Esophagus (tissue), 2 donors: ENCODE measurements around the gene LRP1B. TPM values are rescaled to one million over a fixed set of nuclear protein-coding genes. Genes with fewer than 3 reads are reported as not detected.

Source experiments
- H3K27ac ChIP-seq, 2 donors: one replicate each; pipeline ENCODE4 v1.5.1; 2013; ENCODE audit warnings: low read depth in 2 of 2, mild to moderate bottlenecking in 2 of 2, inconsistent platforms in 1 of 2, low read length in 1 of 2, moderate library complexity in 1 of 2
- H3K27me3 ChIP-seq, 2 donors: one replicate each; pipeline ENCODE4 v1.6.1; 2013; ENCODE audit warnings: low read length in 2 of 2, control low read depth in 1 of 2, mild to moderate bottlenecking in 1 of 2; ENCODE audit not compliant: insufficient read depth in 2 of 2, control insufficient read depth in 1 of 2
- H3K36me3 ChIP-seq, 2 donors: one replicate each; pipeline ENCODE4 v1.6.1; 2013; ENCODE audit warnings: low read length in 1 of 2; ENCODE audit not compliant: control insufficient read depth in 2 of 2, insufficient read depth in 2 of 2
- H3K4me1 ChIP-seq, 2 donors: one replicate each; pipeline ENCODE4 v1.6.1; 2013; ENCODE audit warnings: low read length in 1 of 2; ENCODE audit not compliant: control insufficient read depth in 2 of 2, insufficient read depth in 2 of 2
- H3K4me3 ChIP-seq, 2 donors: one replicate each; pipeline ENCODE4 v1.5.1; 2013; ENCODE audit warnings: low read length in 2 of 2, mild to moderate bottlenecking in 2 of 2, low read depth in 1 of 2, moderate library complexity in 1 of 2
- H3K9me3 ChIP-seq, 2 donors: one replicate each; pipeline ENCODE4 v1.6.1; 2013; ENCODE audit warnings: mild to moderate bottlenecking in 2 of 2, low read depth in 1 of 2, low read length in 1 of 2, moderate library complexity in 1 of 2; ENCODE audit not compliant: control insufficient read depth in 2 of 2, insufficient read depth in 1 of 2
- whole genome bisulfite sequencing, 2 donors: extraction: QIAGEN DNeasy Blood & Tissue Kit; methylation state at CpG; one replicate each; pipeline ENCODE4 v1.1.7; 2013; 5-methylcytosine and 5-hydroxymethylcytosine counted together
- polyA plus RNA-seq, 2 donors: library from polyadenylated mRNA; stranded (reverse); fragments of 200-250 nt; gene quantifications; one replicate each; pipeline ENCODE4 v1.2.3, GENCODE V29; 2013
- donor health status: healthy with polysubstance abuse.
- donor health status: Bipolar disorder and iron deficiency.

LRP1B gene
- polyA plus RNA-seq, 2 donors = 0.02 to 0.10 TPM

DNA sequence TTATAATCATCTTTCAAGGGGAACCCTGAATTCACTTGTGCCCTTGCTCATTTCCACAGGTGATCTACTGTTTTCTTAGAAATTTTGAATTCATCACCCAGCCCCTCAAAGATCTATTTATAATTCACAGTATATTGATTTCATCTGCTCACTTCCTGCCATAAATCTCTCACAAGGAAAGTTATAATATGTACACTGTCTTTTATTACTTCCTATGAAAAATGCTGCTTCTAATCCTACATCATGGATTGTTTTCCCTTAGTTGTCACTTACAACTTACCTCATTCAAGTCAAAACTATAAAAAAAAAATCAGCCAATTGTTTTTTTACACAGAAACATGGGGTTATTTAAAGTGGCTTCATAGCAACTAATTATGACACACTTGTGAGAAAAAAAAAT lies 1443.0 kb downstream of the LRP1B start:
- no peaks in the 10 kb centered on the region for H3K9me3 ChIP-seq
- no peak overlapping the region for H3K4me3 ChIP-seq
- no peaks in the 10 kb centered on the region for H3K4me1 ChIP-seq
- H3K27me3 ChIP-seq = no peaks in the 10 kb centered on the region
- no peaks in the 10 kb centered on the region for H3K36me3 ChIP-seq
- H3K27ac ChIP-seq = no peak overlapping the region

GRCh38 chr2:140683658-140684057 lies 1447.2 kb downstream of the LRP1B start:
- 90 to 91% methylated on average over 18 of the region's 18 CpGs for WGBS, 2 donors
- H3K9me3 ChIP-seq = no peaks in the 10 kb centered on the region
- no peaks in the 10 kb centered on the region for H3K36me3 ChIP-seq
- no peaks in the 10 kb centered on the region for H3K4me1 ChIP-seq
- H3K27me3 ChIP-seq = no peaks in the 10 kb centered on the region
- H3K27ac ChIP-seq = no peak overlapping the region
- H3K4me3 ChIP-seq = no peak overlapping the region

DNA sequence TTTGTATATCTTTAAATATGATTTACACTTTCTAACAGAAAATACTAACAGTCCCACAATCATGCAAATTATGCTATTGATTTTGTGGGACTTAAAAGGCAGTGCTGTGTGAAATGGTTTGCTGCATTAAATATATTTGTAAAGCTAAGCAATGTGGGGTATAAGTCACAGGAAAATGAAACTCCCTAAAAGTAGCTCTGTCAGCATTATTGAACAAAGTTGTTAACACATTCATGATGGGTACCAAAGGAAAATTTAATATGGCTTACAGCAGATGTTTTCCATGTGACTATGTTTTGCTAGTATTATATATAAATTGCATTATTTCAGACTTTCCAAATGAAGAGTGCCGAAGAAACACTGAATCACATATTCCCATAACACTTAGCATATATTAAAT lies 1450.0 kb downstream of the LRP1B start:
- Histone ChIP-seq H3K27ac (no peak overlapping the region), H3K27me3 (no peaks in the 10 kb centered on the region), H3K4me1 (no peaks in the 10 kb centered on the region), H3K4me3 (no peak overlapping the region), H3K36me3 (no peaks in the 10 kb centered on the region), H3K9me3 (no peaks in the 10 kb centered on the region)
- WGBS, 2 donors = 81 to 86% methylated on average over 1 of the region's 1 CpG

DNA sequence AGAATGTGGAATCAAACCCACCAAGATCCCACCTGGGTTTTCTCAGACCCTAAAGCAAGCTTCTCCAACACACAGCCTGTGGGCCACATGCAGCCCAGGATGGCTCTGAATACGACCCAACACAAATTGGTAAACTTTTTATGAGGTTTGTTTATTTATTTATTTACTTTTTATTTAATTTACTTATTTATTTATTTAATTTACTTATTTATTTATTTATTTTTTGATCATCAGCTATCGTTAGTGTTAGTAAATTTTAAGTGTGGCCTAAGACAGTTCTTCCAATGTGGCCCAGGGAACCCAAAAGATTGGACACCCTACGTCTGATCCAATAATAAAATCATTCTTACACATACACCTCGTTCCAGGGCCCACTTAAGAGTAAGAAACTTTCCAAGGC lies 1451.1 kb downstream of the LRP1B start:
- H3K36me3 ChIP-seq = no peaks in the 10 kb centered on the region
- no peaks in the 10 kb centered on the region for H3K9me3 ChIP-seq
- H3K4me3 ChIP-seq = no peak overlapping the region
- H3K27ac ChIP-seq = no peak overlapping the region
- H3K27me3 ChIP-seq = no peaks in the 10 kb centered on the region
- no peaks in the 10 kb centered on the region for H3K4me1 ChIP-seq
- WGBS, 2 donors = 72 to 75% methylated on average over 4 of the region's 4 CpGs

DNA sequence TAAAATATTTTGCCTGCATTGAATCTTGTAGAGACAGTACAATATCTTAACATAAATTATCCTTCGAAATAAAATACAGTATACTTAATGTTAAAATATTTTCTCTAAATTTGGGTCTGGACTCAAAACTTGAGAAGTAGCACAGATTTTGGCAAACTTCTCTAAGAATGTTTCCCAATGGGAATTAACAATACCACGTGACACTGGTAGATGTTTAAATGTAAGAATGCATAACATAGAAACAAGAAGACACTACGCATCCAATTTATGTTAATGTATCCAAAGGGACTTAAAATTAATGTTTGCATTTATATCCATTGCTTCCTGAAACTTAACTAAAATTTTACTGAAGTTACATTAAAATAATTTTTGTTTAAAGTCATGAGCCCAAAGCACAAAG lies 1460.9 kb downstream of the LRP1B start:
- WGBS, 2 donors = 85 to 87% methylated on average over 3 of the region's 3 CpGs
- Histone ChIP-seq H3K4me3 (no peak overlapping the region), H3K4me1 (no peaks in the 10 kb centered on the region), H3K27me3 (no peaks in the 10 kb centered on the region), H3K27ac (no peak overlapping the region), H3K36me3 (no peaks in the 10 kb centered on the region), H3K9me3 (no peaks in the 10 kb centered on the region)

DNA sequence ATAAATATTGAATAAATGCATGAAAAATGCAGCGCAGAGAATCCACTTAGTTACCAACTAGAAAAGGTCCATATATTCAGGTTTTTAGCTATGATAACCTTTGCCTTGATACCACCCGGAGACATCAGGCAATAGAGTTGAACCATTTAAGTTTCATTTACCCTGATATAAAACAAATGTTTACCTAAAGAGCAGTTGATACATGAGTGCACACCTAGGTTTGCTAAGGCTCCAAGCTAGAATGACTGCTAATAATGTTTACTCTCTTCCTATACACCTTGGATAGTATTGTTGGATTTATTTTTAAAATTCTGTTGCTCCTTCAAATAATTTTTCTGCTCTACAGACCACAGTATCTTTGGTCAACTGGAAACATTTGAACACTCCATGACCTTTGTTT lies 1463.6 kb downstream of the LRP1B start:
- Histone ChIP-seq H3K4me1 (no peaks in the 10 kb centered on the region), H3K27me3 (no peaks in the 10 kb centered on the region), H3K9me3 (no peaks in the 10 kb centered on the region), H3K27ac (no peak overlapping the region), H3K4me3 (no peak overlapping the region), H3K36me3 (no peaks in the 10 kb centered on the region)
- 66 to 69% methylated on average over 2 of the region's 2 CpGs for WGBS, 2 donors

DNA sequence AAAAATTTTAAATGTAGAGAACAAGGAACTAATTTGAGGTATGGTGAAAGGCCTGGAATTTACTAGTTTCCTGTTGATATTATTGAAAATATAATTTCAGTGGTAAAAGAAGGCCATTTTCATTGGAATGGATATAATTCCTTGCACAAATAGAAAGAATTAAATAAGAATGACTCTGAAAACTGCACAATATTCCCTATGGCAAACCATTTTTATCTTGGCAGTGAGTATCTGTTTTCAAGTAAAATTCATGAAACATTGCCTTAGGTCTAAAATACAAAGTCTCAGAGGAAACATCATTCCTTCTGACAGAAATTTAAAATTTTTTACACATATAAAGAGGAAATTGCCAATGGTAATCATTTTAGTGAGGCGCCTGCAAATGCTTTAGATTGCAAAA lies 1468.3 kb downstream of the LRP1B start:
- H3K27ac ChIP-seq = no peak overlapping the region
- 92 to 97% methylated on average over 1 of the region's 1 CpG for WGBS, 2 donors
- H3K4me3 ChIP-seq = no peak overlapping the region
- no peaks in the 10 kb centered on the region for H3K27me3 ChIP-seq
- H3K36me3 ChIP-seq = no peaks in the 10 kb centered on the region
- no peaks in the 10 kb centered on the region for H3K9me3 ChIP-seq
- H3K4me1 ChIP-seq = no peaks in the 10 kb centered on the region

DNA sequence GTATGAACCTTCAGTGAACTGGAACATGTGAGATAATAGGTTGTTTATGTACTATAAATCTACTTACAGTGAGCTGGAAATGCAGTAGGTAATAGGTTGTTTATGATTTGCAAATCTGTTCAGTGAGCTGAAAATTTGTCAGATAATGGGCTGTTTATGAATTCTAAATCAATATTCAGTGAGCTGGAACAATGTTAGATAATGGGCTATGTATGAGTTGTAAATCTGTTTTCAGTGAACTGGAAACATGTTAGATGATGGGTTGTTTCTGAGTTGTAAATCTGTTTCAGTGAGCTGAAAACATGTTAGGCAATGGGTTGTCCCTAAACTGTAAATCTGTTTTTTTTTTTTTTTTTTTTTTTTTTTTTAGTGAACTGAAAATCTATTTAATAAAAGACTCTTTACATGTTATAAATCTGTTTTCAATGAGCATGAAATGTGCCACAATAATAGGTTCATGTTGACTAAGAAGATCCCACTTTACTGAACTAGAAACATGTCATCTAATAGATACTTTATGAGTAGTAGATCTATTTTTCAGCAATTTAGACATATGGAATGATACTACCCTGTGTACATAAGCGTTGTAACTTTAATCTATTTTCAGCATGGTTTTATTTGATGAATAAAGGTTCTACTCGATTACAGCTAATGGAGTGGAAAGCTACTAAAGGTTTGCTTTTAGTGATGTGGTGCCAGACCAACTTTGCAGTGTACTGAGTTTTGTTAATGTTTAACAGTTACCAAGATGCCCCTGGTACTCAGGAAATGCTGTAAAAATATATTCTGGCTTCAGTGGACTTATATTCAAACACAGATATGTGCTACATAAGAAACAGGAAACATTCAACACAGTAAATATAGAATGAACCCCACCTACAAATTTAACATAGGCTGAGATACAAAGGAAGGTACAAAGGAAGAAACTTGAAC lies 1471.8 kb downstream of the LRP1B start:
- 43 to 47% methylated on average over 2 of the region's 2 CpGs for WGBS, 2 donors

DNA sequence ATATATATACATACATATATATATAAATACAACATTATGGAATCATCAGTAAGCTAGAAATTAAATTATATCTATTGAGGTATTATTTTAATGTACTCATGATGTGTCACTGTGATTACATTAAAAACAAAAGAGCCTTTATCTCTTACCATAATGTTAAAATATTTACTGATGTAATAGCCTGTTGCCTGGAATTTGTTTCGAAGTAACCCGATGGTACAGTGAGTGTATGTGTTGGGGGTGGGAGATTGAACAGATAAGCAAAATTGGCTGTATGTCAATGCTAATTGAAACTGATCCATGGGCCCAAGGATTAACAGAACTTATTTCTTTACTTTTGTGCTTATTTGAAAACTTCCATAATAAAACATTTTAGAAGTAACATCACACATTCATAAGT lies 1473.2 kb downstream of the LRP1B start:
- H3K4me1 ChIP-seq = no peaks in the 10 kb centered on the region
- H3K4me3 ChIP-seq = no peak overlapping the region
- 60 to 85% methylated on average over 2 of the region's 2 CpGs for WGBS, 2 donors
- H3K27me3 ChIP-seq = no peaks in the 10 kb centered on the region
- H3K9me3 ChIP-seq = no peaks in the 10 kb centered on the region
- H3K27ac ChIP-seq = no peak overlapping the region
- no peaks in the 10 kb centered on the region for H3K36me3 ChIP-seq

More for the DNA sequence above, 1471.8 kb downstream of the LRP1B start:
- Histone ChIP-seq H3K27ac (no peak overlapping the region), H3K27me3 (no peaks in the 10 kb centered on the region), H3K36me3 (no peaks in the 10 kb centered on the region), H3K4me3 (no peak overlapping the region), H3K9me3 (no peaks in the 10 kb centered on the region), H3K4me1 (no peaks in the 10 kb centered on the region)

GRCh38 chr2:140654565-140654964 lies 1476.3 kb downstream of the LRP1B start:
- Histone ChIP-seq H3K4me3 (no peak overlapping the region), H3K36me3 (no peaks in the 10 kb centered on the region), H3K9me3 (no peaks in the 10 kb centered on the region), H3K27me3 (no peaks in the 10 kb centered on the region), H3K4me1 (no peaks in the 10 kb centered on the region), H3K27ac (no peak overlapping the region)
- WGBS, 2 donors = 66 to 67% methylated on average over 3 of the region's 3 CpGs
